MM.1S (cell line): ENCODE data around the gene GARS1.

Experiments used
- CTCF ChIP-seq: fragments of 300-600 bp; sonication (generic); IDR thresholded peaks from 2 replicates; pipeline ENCODE4 v1.5.1; 2016; ENCODE audit warnings: antibody characterized with exemption, low read length, mixed read lengths
- EZH2 ChIP-seq: fragments of 300-600 bp; sonication (generic); optimal IDR thresholded peaks from 2 replicates; pipeline ENCODE3; 2017; ENCODE audit warnings: low read depth, mild to moderate bottlenecking, antibody characterized with exemption, low read length, mixed read lengths
- EZH2phosphoT487 ChIP-seq: fragments of 300-600 bp; sonication (generic); IDR thresholded peaks from 2 replicates; pipeline ENCODE4 v1.6.1; 2018; ENCODE audit warnings: antibody characterized with exemption, low read length

GRCh38 chr7:30644286-30644955, 49.7 kb downstream of the GARS1 start:
- TF ChIP-seq CTCF (no peak), EZH2phosphoT487 (no peak), EZH2 (no peak)
